ENCODE measurements around the gene MYO3B.

MYO3B gene

DNA sequence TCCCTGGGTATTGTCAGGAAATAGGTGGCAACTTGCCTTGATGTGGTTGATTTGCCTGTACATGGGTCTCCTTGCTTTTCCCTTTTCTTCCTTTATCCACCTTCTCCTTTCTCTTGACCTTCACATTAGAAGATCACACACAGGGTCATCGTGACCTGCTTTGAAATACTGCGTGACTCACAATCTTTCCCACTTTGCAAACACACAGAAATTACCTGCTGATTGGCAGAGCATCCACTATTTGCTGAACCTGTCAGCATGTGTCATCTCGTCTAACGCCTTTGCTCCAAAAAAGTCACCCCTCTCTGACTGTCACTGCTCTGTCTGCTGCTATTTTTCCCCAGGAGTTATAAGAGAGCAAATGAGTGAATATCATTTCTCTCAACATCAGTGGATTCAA lies 60.8 kb downstream of the MYO3B start:
- no peak for DNase-seq (ENCODE audit: low read depth)
- no peak for TF ChIP-seq CTCF (conservative IDR thresholded peaks at IDR 0.05; ENCODE audit: low read depth, low read length)

GRCh38 chr2:170240629-170241028 lies 62.7 kb downstream of the MYO3B start:
- H3K4me3 ChIP-seq (ENCODE audit: low read depth, low read length) = no peak overlapping the region
- no peak for DNase-seq (ENCODE audit: low read depth)
- no peak for TF ChIP-seq CTCF (conservative IDR thresholded peaks at IDR 0.05; ENCODE audit: low read depth, low read length)

More for the DNA sequence above, 60.8 kb downstream of the MYO3B start:
- no peak overlapping the region for H3K4me3 ChIP-seq (ENCODE audit: low read depth, low read length)

DNA sequence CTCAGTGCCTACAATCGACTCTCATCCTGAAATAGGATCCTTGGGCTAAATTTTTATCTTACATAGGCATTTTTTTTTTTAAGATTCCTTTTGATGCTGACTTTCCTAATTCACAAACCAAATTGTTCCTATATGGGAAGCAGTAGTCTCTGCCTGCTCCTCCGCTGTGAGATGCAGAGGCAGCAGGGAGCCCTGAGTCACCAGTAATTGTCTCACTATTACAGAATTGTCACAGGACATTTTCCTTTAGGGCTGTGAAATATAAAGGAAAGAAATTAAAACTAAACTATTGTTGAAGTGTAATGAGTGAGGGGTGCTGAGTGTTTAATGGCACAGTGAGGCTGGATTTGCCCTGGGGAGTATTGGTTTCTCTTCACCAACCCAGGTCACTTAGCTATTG lies 63.8 kb downstream of the MYO3B start:
- DNase-seq (ENCODE audit: low read depth) = no peak
- no peak overlapping the region for H3K4me3 ChIP-seq (ENCODE audit: low read depth, low read length)
- no peak for TF ChIP-seq CTCF (conservative IDR thresholded peaks at IDR 0.05; ENCODE audit: low read depth, low read length)

DNA sequence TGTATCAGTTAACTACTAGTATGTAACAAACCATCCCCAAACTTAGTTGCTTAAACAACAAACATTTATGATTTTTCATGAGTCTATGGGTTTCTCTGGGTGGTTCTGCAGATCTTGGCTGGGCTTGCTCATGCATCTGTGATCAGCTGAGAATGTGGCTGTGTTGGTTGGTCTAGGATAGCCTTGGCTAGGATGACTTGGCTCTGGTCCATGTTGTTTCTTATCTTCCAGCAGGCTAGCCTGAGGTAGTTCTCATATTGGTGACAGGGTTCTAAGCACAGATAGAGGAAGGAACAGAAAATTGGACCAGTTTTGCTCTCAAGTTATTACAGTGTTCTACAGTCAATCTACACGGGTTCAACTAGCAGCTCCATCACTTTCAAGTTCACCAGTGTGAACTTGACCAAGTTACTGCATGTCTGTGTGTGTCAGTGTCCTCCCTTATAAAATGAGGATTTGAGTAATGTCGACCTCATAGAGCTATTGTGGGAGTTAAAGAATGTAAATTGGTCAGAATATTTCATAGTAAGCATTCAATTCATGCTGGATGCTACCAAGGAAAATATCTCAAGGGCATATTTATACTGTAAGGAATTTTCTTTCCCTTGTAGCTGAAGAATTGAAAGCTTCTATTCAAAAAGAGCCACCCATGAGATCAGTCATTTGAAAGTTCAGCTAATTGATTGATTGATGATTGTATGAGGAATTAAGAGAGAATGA lies 65.3 kb downstream of the MYO3B start:
- no peak overlapping the region for H3K4me3 ChIP-seq (ENCODE audit: low read depth, low read length)
- TF ChIP-seq CTCF (conservative IDR thresholded peaks at IDR 0.05; ENCODE audit: low read depth, low read length) = no peak
- DNase-seq (ENCODE audit: low read depth) = no peak

GRCh38 chr2:170243898-170244297 lies 66.0 kb downstream of the MYO3B start:
- no peak for TF ChIP-seq CTCF (conservative IDR thresholded peaks at IDR 0.05; ENCODE audit: low read depth, low read length)
- DNase-seq (ENCODE audit: low read depth) = no peak
- no peak overlapping the region for H3K4me3 ChIP-seq (ENCODE audit: low read depth, low read length)

- TF ChIP-seq CTCF (conservative IDR thresholded peaks at IDR 0.05; ENCODE audit: low read depth, low read length) = no peak
- DNase-seq (ENCODE audit: low read depth) = no peak
- H3K4me3 ChIP-seq (ENCODE audit: low read depth, low read length) = no peak overlapping the region
Measured at GRCh38 chr2:170244555-170244954, 66.6 kb downstream of the MYO3B start.

GRCh38 chr2:170245312-170245711 lies 67.4 kb downstream of the MYO3B start:
- no peak for TF ChIP-seq CTCF (conservative IDR thresholded peaks at IDR 0.05; ENCODE audit: low read depth, low read length)
- no peak for DNase-seq (ENCODE audit: low read depth)
- no peak overlapping the region for H3K4me3 ChIP-seq (ENCODE audit: low read depth, low read length)
